Measurements from ENCODE around the gene SEC61A1.

The SEC61A1 gene

DNA sequence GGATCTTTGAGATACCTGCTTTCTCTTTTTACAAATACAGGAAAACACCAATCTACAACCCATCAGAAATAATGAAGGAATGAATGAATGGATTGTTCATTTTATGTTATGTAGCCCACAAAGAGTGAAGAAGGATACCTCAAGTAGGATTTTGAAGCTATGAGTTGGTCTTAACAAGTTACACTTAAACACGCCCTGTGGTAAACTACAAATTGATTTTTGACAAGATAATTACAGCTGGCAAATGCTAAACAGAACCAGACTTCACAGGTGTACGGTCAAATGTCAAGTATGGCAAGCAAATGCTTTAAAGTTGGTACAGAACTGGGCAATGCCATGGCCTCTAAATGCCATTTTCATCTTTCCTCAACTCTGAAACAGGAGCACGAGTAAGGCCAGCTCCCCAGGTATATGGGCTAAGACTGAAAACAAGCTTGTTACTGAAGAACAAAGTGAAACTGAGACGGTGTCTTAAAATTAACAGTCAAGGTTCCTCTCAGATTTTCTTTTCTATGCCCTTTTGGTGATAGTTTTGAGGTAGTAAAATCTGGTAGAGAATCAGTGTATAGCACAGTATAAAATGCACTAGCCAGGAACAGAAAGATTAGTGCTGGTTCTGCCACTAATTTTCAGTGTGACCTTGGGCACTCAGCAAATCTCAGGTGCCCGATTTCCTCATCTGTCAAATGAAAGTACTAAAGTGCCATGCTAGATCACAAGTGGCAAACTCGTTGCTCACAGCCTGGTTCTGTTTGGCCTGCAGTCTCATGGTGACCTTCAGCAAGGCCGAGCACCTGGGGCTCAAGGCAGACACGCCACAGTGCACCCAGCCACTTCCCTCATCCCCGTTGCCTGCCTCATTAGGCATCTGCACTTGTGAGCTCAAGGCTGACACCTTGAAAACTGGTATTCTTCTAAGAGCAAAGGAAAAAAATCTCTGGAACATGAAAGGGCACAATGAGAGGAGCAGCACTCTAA lies 61.9 kb downstream of the SEC61A1 start:
- DNase-seq, result peak; percentile 6

Data from NCI-H2029 treated with DMSO at 0.1 percent for 48 hours (cell line).